Activated T-cell treated with anti-CD3 and anti-CD28 coated beads for 1 hour (primary cell): ENCODE measurements around the gene ANK3.

Experiments used
- DNase-seq: peaks from one replicate; pipeline ENCODE4 v3.0.0-alpha.2; 2020; ENCODE audit warnings: low read depth

The ANK3 gene

GRCh38 chr10:60280475-60280874 lies 109.2 kb downstream of the ANK3 start:
- no peak for DNase-seq

- DNase-seq: no peak
These were observed 112.0 kb downstream of the ANK3 start for GRCh38 chr10:60277656-60278055.

GRCh38 chr10:60276232-60276631 lies 113.4 kb downstream of the ANK3 start:
- DNase-seq: no peak

- no peak for DNase-seq
These were observed 118.2 kb downstream of the ANK3 start for GRCh38 chr10:60271319-60272040.

GRCh38 chr10:60270426-60270825 lies 119.2 kb downstream of the ANK3 start:
- no peak for DNase-seq

- no peak for DNase-seq
These were observed 121.9 kb downstream of the ANK3 start for GRCh38 chr10:60267802-60268201.

GRCh38 chr10:60266513-60266912 lies 123.2 kb downstream of the ANK3 start:
- DNase-seq: no peak

- DNase-seq: no peak
These were observed 127.0 kb downstream of the ANK3 start for GRCh38 chr10:60262647-60263126.

- DNase-seq: no peak
These were observed 129.4 kb downstream of the ANK3 start for GRCh38 chr10:60260321-60260720.

- DNase-seq: no peak
These were observed 131.3 kb downstream of the ANK3 start for GRCh38 chr10:60258429-60258797.

GRCh38 chr10:60257767-60258428 lies 131.8 kb downstream of the ANK3 start:
- no peak for DNase-seq

GRCh38 chr10:60254776-60255175 lies 134.9 kb downstream of the ANK3 start:
- no peak for DNase-seq

- DNase-seq: no peak
These were observed 136.2 kb downstream of the ANK3 start for GRCh38 chr10:60253484-60253883.

- no peak for DNase-seq
These were observed 137.0 kb downstream of the ANK3 start for GRCh38 chr10:60252688-60253087.

GRCh38 chr10:60246382-60246781 lies 143.3 kb downstream of the ANK3 start:
- no peak for DNase-seq

GRCh38 chr10:60239228-60239627 lies 150.4 kb downstream of the ANK3 start:
- no peak for DNase-seq

- no peak for DNase-seq
These were observed 150.9 kb downstream of the ANK3 start for GRCh38 chr10:60238759-60239100.

- no peak for DNase-seq
These were observed 151.5 kb downstream of the ANK3 start for GRCh38 chr10:60237977-60238758.

GRCh38 chr10:60236869-60237524 lies 152.7 kb downstream of the ANK3 start:
- no peak for DNase-seq

GRCh38 chr10:60235001-60235400 lies 154.7 kb downstream of the ANK3 start:
- no peak for DNase-seq

GRCh38 chr10:60234551-60234950 lies 155.1 kb downstream of the ANK3 start:
- no peak for DNase-seq

GRCh38 chr10:60230892-60231291 lies 158.8 kb downstream of the ANK3 start:
- no peak for DNase-seq
